ENCODE measurements around the gene SMARCD3.

SMARCD3 gene

DNA sequence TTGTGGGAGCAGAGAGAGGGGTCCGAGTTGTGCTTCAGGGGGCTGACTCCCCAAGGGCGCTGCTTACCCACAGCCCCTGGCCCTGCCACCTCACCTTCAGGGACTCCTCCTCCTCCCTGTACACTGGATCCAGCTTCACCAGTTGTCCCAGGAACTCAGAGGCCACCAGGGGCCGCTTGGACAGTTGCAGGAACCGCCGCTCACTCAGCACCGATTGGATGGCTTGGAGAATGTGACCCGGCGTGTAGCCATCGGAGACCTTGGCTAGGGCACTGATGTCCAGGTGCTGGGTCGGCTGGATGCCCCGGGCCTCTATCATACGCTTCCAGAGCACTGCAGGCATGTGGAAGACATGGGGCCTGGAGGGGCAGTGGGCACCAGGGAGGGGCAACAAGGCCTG is 57.0 kb downstream of the SMARCD3 start:
- TF ChIP-seq, protein P1, sequence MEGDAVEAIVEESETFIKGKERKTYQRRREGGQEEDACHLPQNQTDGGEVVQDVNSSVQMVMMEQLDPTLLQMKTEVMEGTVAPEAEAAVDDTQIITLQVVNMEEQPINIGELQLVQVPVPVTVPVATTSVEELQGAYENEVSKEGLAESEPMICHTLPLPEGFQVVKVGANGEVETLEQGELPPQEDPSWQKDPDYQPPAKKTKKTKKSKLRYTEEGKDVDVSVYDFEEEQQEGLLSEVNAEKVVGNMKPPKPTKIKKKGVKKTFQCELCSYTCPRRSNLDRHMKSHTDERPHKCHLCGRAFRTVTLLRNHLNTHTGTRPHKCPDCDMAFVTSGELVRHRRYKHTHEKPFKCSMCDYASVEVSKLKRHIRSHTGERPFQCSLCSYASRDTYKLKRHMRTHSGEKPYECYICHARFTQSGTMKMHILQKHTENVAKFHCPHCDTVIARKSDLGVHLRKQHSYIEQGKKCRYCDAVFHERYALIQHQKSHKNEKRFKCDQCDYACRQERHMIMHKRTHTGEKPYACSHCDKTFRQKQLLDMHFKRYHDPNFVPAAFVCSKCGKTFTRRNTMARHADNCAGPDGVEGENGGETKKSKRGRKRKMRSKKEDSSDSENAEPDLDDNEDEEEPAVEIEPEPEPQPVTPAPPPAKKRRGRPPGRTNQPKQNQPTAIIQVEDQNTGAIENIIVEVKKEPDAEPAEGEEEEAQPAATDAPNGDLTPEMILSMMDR (conservative IDR thresholded peaks at IDR 0.05), result no peak
- TF ChIP-seq ZFX (IDR thresholded peaks at IDR 0.05), result no peak
- H3K27ac ChIP-seq, result no peak overlapping the region

DNA sequence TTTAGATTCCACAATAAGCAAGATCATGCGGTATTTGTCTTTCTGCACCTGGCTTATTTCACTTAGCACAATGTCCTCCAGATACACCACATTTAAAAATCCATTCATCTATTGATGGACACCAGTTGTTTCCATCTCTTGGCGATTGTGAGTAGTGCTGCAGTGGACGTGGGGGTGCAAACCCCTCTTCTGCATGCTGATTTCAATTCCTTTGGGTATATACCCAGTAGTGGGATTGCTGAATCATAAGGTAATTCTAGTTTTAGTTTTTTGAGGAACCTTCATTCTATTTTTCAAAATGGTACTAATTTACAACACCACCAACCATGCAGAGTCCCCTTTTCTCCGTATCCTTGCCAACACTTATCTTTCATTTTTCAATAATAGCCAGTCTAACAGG is 59.5 kb downstream of the SMARCD3 start:
- TF ChIP-seq, protein P1 (conservative IDR thresholded peaks at IDR 0.05), result no peak
- TF ChIP-seq ZFX (IDR thresholded peaks at IDR 0.05), result no peak
- H3K27ac ChIP-seq, result no peak overlapping the region

Data from C4-2B (cell line).